ENCODE data around the gene GINS1.

The GINS1 gene

GRCh38 chr20:25483431-25484132 lies 76.1 kb downstream of the GINS1 start:
- H3K27ac ChIP-seq (ENCODE audit: low read length) = peak overlapping the region; percentile 81
- ATAC-seq (ENCODE audit: insufficient read depth, low read depth) (no peak), DNase-seq (peak; percentile 58)
- TF ChIP-seq CTCF (IDR thresholded peaks at IDR 0.05; ENCODE audit: borderline replicate concordance, extremely low read depth, low read length, poor library complexity, severe bottlenecking) = no peak
- no peaks in the 10 kb centered on the region for H3K27me3 ChIP-seq (ENCODE audit: insufficient read depth, low read length, poor library complexity)
- peak overlapping the region; percentile 21; the same call in 1 of the 2 replicates for H2AFZ ChIP-seq (ENCODE audit: low read depth, low read length)
- H3K4me1 ChIP-seq (ENCODE audit: insufficient read depth, low read length) = peaks cover 56% of the 10 kb centered on the region
- no peaks in the 10 kb centered on the region for H3K79me2 ChIP-seq (ENCODE audit: insufficient read depth, low read length)
- no peaks in the 10 kb centered on the region for H3K9me3 ChIP-seq (ENCODE audit: insufficient read depth, low read length, severe bottlenecking)
- peak overlapping the region; percentile 63 for H3K4me2 ChIP-seq (ENCODE audit: insufficient read depth, low read length)
- peak overlapping the region; percentile 45 for H3K9ac ChIP-seq (ENCODE audit: low read depth, low read length)
- peaks cover 39% of the 10 kb centered on the region for H3K36me3 ChIP-seq (ENCODE audit: insufficient read depth, low read length)
- H4K20me1 ChIP-seq (ENCODE audit: insufficient read depth, low read length) = no peaks in the 10 kb centered on the region
- peak overlapping the region in 1 of 2 experiments; percentile 46; a peak in 2 of 4 replicates for H3K4me3 ChIP-seq (ENCODE audit: low read depth in 1 of 2, low read length in 2 of 2)

- Histone ChIP-seq H2AFZ (ENCODE audit: low read depth, low read length) (peak overlapping the region; percentile 49), H3K9ac (ENCODE audit: low read depth, low read length) (peak overlapping the region; percentile 45), H3K36me3 (ENCODE audit: insufficient read depth, low read length) (peaks cover 38% of the 10 kb centered on the region), H3K4me3 (ENCODE audit: low read depth in 1 of 2, low read length in 2 of 2) (peak overlapping the region in 1 of 2 experiments; percentile 46; a peak in 2 of 4 replicates), H3K9me3 (ENCODE audit: insufficient read depth, low read length, severe bottlenecking) (no peaks in the 10 kb centered on the region), H3K27ac (ENCODE audit: low read length) (peak overlapping the region; percentile 81), H3K27me3 (ENCODE audit: insufficient read depth, low read length, poor library complexity) (no peaks in the 10 kb centered on the region), H4K20me1 (ENCODE audit: insufficient read depth, low read length) (no peaks in the 10 kb centered on the region), H3K4me2 (ENCODE audit: insufficient read depth, low read length) (peak overlapping the region; percentile 63), H3K4me1 (ENCODE audit: insufficient read depth, low read length) (peaks cover 56% of the 10 kb centered on the region), H3K79me2 (ENCODE audit: insufficient read depth, low read length) (no peaks in the 10 kb centered on the region)
- no peak for ATAC-seq (ENCODE audit: insufficient read depth, low read depth)
- DNase-seq = peak; percentile 33
- TF ChIP-seq EZH2 (IDR thresholded peaks at IDR 0.05; ENCODE audit: borderline replicate concordance, low read depth, low read length, severe bottlenecking) (no peak), CTCF (IDR thresholded peaks at IDR 0.05; ENCODE audit: borderline replicate concordance, extremely low read depth, low read length, poor library complexity, severe bottlenecking) (peak; percentile 51)
Measured at GRCh38 chr20:25484224-25484846, 76.9 kb downstream of the GINS1 start.

GRCh38 chr20:25484911-25485511 lies 77.5 kb downstream of the GINS1 start:
- no peaks in the 10 kb centered on the region for H3K79me2 ChIP-seq (ENCODE audit: insufficient read depth, low read length)
- H3K9ac ChIP-seq (ENCODE audit: low read depth, low read length) = peak overlapping the region; percentile 45
- peaks cover 38% of the 10 kb centered on the region for H3K36me3 ChIP-seq (ENCODE audit: insufficient read depth, low read length)
- peaks cover 56% of the 10 kb centered on the region for H3K4me1 ChIP-seq (ENCODE audit: insufficient read depth, low read length)
- H3K27ac ChIP-seq (ENCODE audit: low read length) = peak overlapping the region; percentile 81
- TF ChIP-seq EZH2 (IDR thresholded peaks at IDR 0.05; ENCODE audit: borderline replicate concordance, low read depth, low read length, severe bottlenecking) (no peak), CTCF (IDR thresholded peaks at IDR 0.05; ENCODE audit: borderline replicate concordance, extremely low read depth, low read length, poor library complexity, severe bottlenecking) (no peak)
- peak overlapping the region; percentile 63 for H3K4me2 ChIP-seq (ENCODE audit: insufficient read depth, low read length)
- ATAC-seq (ENCODE audit: insufficient read depth, low read depth) (peak; percentile 62), DNase-seq (peak; percentile 82)
- H4K20me1 ChIP-seq (ENCODE audit: insufficient read depth, low read length) = no peaks in the 10 kb centered on the region
- H3K4me3 ChIP-seq (ENCODE audit: low read depth in 1 of 2, low read length in 2 of 2) = peak overlapping the region in 1 of 2 experiments; percentile 46; a peak in 2 of 4 replicates
- no peaks in the 10 kb centered on the region for H3K27me3 ChIP-seq (ENCODE audit: insufficient read depth, low read length, poor library complexity)
- peak overlapping the region; percentile 49 for H2AFZ ChIP-seq (ENCODE audit: low read depth, low read length)
- no peaks in the 10 kb centered on the region for H3K9me3 ChIP-seq (ENCODE audit: insufficient read depth, low read length, severe bottlenecking)

Measured in DND-41 (cell line).